K562 (cell line): Measurements from ENCODE around the gene AZU1. TPM values are rescaled to one million over a fixed set of nuclear protein-coding genes. Genes with fewer than 3 reads are reported as not detected.

Source experiments
- CBX2 ChIP-seq: fragments of 200-600 bp; sonication (generic); IDR thresholded peaks from one replicate; pipeline ENCODE4 v1.6.1; 2012; ENCODE audit warnings: mild to moderate bottlenecking, low read length, inconsistent platforms; ENCODE audit not compliant: insufficient read depth, poor library complexity, severe bottlenecking
- FIP1L1 ChIP-seq: fragments of 200-400 bp; formaldehyde crosslinking; IDR thresholded peaks from 2 replicates; pipeline ENCODE4 v1.6.1; 2018; ENCODE audit warnings: mild to moderate bottlenecking, low read depth, low read length; ENCODE audit not compliant: poor library complexity, severe bottlenecking
- KDM1A ChIP-seq, 2 experiments: fragments of 450-650 bp; IDR thresholded peaks; 2 replicates each; pipeline ENCODE4 v1.6.1; 2016; ENCODE audit warnings: mild to moderate bottlenecking in 2 of 2
- L3MBTL2 ChIP-seq: fragments of 450-650 bp; IDR thresholded peaks from 2 replicates; pipeline ENCODE4 v1.6.1; 2016; ENCODE audit warnings: mild to moderate bottlenecking, moderate library complexity
- MAZ ChIP-seq, 2 experiments: fragments of 450-650 bp in 1 of 2; sonication (generic) in 1 of 2; formaldehyde crosslinking; IDR thresholded peaks in 1 of 2; conservative IDR thresholded peaks in 1 of 2; 2 replicates each; pipeline versions ENCODE4 v1.4.0 to v1.5.0; 2020; ENCODE audit warnings: mild to moderate bottlenecking in 1 of 2, missing genetic modification reagents in 1 of 2
- NONO ChIP-seq, 2 experiments: fragments of 200-400 bp in 1 of 2; fragments of 450-650 bp in 1 of 2; formaldehyde crosslinking in 1 of 2; IDR thresholded peaks; 2 replicates each; pipeline ENCODE4 v1.6.1; 2017; ENCODE audit warnings: low read depth in 2 of 2, mild to moderate bottlenecking in 2 of 2, moderate library complexity in 2 of 2, low read length in 1 of 2
- PHF21A ChIP-seq: fragments of 450-650 bp; IDR thresholded peaks from 2 replicates; pipeline ENCODE4 v1.6.1; 2017; ENCODE audit warnings: low read depth, borderline replicate concordance
- PHTF2 ChIP-seq: fragments of 250-450 bp; sonication (Bioruptor Pico); IDR thresholded peaks from 2 replicates; pipeline ENCODE4 v1.5.0; 2021; ENCODE audit warnings: mild to moderate bottlenecking
- RB1 ChIP-seq: fragments of 450-650 bp; IDR thresholded peaks from 2 replicates; pipeline ENCODE4 v1.6.1; 2017; ENCODE audit warnings: low read depth, mild to moderate bottlenecking
- STAT5B ChIP-seq: fragments of 250-450 bp; sonication (Bioruptor Pico); IDR thresholded peaks from 2 replicates; pipeline ENCODE4 v1.8.0; 2021; ENCODE audit warnings: mild to moderate bottlenecking, inconsistent platforms
- TCF7 ChIP-seq: sonication (generic); IDR thresholded peaks from 2 replicates; pipeline ENCODE4 v1.6.1; 2016; ENCODE audit warnings: antibody characterized with exemption, borderline replicate concordance
- ZBTB7A ChIP-seq: IDR thresholded peaks from 2 replicates; pipeline ENCODE4 v1.6.1; 2011; ENCODE audit warnings: low read depth, mild to moderate bottlenecking, low read length, moderate library complexity, borderline replicate concordance; ENCODE audit not compliant: control insufficient read depth
- ZNF146 ChIP-seq: IDR thresholded peaks from one replicate; pipeline ENCODE4 v1.6.1; 2018; ENCODE audit warnings: missing compliant biosample characterization; ENCODE audit not compliant: unreplicated experiment
- ZNF431 ChIP-seq: sonication (generic); formaldehyde crosslinking; IDR thresholded peaks from 2 replicates; pipeline ENCODE4 v1.8.0; 2022; ENCODE audit warnings: mild to moderate bottlenecking, missing genetic modification reagents
- ZNF444 ChIP-seq: fragments of 250-450 bp; sonication (Bioruptor Pico); IDR thresholded peaks from 2 replicates; pipeline ENCODE4 v1.4.0; 2020; ENCODE audit warnings: mild to moderate bottlenecking, moderate library complexity
- polyA plus RNA-seq, 8 experiments: library from polyadenylated mRNA; depleted of rRNA in 4 of 8; stranded (reverse) in 5 of 8; unstranded in 3 of 8; fragments of >200 nt; fragmentation: Nextera tagmentation in 2 of 8; fragmentation: Illumina TruSeq in 1 of 8; extraction: Ambion mirVana in 2 of 8; extraction: Trizol in 1 of 8; gene quantifications; 2 replicates each; pipeline versions ENCODE4 v1.2.1 to v1.2.3, GENCODE V29; 2011 to 2014; ENCODE audit warnings: inconsistent platforms in 1 of 8, missing spikeins in 1 of 8
- total RNA-seq, 7 experiments: library from RNA; depleted of rRNA in 6 of 7; stranded (reverse); fragments of >200 nt in 6 of 7; fragmentation: Illumina TruSeq in 2 of 7; extraction: Trizol in 2 of 7; gene quantifications; 2 replicates each; pipeline versions ENCODE4 v1.2.1 to v1.2.3, GENCODE V29; 2011 to 2021; ENCODE audit warnings: low replicate concordance in 1 of 7
- TF ChIP-seq, protein P1 (sequence below), 3 experiments: fragments of 200-800 bp in 1 of 3; sonication (Bioruptor generic) in 1 of 3; sonication (generic) in 1 of 3; formaldehyde crosslinking in 1 of 3; IDR thresholded peaks; 2 replicates each; pipeline versions ENCODE4 v1.6.1 to v1.8.0; 2016 to 2022; ENCODE audit warnings: mild to moderate bottlenecking in 2 of 3, missing compliant biosample characterization in 2 of 3, missing genetic modification characterization in 2 of 3, missing genetic modification reagents in 1 of 3
- TF ChIP-seq, protein P2 (sequence below): sonication (generic); formaldehyde crosslinking; IDR thresholded peaks from 2 replicates; pipeline ENCODE4 v1.8.1; 2023; ENCODE audit warnings: mild to moderate bottlenecking, missing genetic modification reagents
- TF ChIP-seq, protein P3 (sequence below): fragments of 450-650 bp; IDR thresholded peaks from 2 replicates; pipeline ENCODE4 v1.6.1; 2017; ENCODE audit warnings: antibody characterized with exemption, mild to moderate bottlenecking

Gene AZU1
- total and polyA plus RNA-seq, 9 of the 15 experiments (the other 6 are each of a cell fraction or from before 2014, with no cell fraction given): 0.29 to 1.9 (median 0.59) TPM; not detected in 3

DNA sequence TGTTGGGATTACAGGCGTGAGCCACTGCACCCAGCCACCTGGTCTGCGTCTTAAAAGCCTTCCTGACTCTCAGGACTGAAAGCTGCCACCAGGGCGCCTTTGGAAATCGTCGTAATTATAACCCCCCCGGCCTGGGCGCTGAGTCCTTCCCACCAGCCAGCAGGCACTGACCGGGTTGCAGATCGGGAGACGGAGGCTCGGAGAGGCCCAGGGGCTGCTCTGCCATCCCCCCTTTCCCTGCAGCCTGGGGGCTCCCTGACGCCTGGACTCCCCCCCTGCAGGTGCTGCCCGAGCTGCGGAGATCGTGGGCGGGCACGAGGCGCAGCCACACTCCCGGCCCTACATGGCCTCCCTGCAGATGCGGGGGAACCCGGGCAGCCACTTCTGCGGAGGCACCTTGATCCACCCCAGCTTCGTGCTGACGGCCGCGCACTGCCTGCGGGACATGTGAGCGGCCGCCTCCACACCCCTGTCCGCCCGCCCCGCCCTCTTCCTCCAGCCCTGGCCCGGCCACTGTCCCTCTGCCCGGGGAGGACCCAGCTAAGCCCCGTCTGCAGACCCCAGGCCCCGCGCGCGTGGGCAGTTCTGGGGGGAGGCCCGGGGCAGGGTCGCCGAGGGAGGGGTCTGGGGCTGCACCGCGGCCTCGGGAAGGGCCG lies 15.7 kb downstream of the AZU1 start (continued):
- TF ChIP-seq, protein P1, sequence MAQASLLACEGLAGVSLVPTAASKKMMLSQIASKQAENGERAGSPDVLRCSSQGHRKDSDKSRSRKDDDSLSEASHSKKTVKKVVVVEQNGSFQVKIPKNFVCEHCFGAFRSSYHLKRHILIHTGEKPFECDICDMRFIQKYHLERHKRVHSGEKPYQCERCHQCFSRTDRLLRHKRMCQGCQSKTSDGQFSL (CRISPR knock-in tag; IDR thresholded peaks at IDR 0.05): peak; percentile 60
- TF ChIP-seq, protein P1 (tag; IDR thresholded peaks at IDR 0.05): no peak
- peak; percentile 97 for TF ChIP-seq L3MBTL2
- no peak for TF ChIP-seq ZNF146
- TF ChIP-seq ZNF444: no peak
- TF ChIP-seq PHTF2 (CRISPR knock-in tag): no peak
- TF ChIP-seq RB1: peak; percentile 41; the same call in 1 of the 2 replicates
- TF ChIP-seq KDM1A (IDR thresholded peaks at IDR 0.05): peak in 1 of 2 experiments; percentile 3; a peak in 1 of 4 replicates
- TF ChIP-seq FIP1L1: peak; percentile 74
- peak; percentile 62 for TF ChIP-seq ZNF431 (CRISPR knock-in tag)
- no peak for TF ChIP-seq TCF7
- TF ChIP-seq NONO (IDR thresholded peaks at IDR 0.05; ENCODE audit: low read depth in 2 of 2, low read length in 1 of 2): 0 out of 4 replicates have a peak, but pooled peaks of 1 of the 2 experiments have one; percentile 4
- peak; percentile 89; the same call in 1 of the 2 replicates for TF ChIP-seq ZBTB7A
- 0 out of 2 replicates have a peak, but pooled peaks have one; percentile 5 for TF ChIP-seq PHF21A
- peak; percentile 30 to 61; a peak in 2 of 4 replicates for TF ChIP-seq MAZ (CRISPR knock-in tag; conservative IDR thresholded peaks at IDR 0.05 in 1 of 2, IDR thresholded peaks at IDR 0.05 in 1 of 2)
- TF ChIP-seq, protein P2, sequence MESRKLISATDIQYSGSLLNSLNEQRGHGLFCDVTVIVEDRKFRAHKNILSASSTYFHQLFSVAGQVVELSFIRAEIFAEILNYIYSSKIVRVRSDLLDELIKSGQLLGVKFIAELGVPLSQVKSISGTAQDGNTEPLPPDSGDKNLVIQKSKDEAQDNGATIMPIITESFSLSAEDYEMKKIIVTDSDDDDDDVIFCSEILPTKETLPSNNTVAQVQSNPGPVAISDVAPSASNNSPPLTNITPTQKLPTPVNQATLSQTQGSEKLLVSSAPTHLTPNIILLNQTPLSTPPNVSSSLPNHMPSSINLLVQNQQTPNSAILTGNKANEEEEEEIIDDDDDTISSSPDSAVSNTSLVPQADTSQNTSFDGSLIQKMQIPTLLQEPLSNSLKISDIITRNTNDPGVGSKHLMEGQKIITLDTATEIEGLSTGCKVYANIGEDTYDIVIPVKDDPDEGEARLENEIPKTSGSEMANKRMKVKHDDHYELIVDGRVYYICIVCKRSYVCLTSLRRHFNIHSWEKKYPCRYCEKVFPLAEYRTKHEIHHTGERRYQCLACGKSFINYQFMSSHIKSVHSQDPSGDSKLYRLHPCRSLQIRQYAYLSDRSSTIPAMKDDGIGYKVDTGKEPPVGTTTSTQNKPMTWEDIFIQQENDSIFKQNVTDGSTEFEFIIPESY (CRISPR knock-in tag): no peak
- TF ChIP-seq, protein P3, sequence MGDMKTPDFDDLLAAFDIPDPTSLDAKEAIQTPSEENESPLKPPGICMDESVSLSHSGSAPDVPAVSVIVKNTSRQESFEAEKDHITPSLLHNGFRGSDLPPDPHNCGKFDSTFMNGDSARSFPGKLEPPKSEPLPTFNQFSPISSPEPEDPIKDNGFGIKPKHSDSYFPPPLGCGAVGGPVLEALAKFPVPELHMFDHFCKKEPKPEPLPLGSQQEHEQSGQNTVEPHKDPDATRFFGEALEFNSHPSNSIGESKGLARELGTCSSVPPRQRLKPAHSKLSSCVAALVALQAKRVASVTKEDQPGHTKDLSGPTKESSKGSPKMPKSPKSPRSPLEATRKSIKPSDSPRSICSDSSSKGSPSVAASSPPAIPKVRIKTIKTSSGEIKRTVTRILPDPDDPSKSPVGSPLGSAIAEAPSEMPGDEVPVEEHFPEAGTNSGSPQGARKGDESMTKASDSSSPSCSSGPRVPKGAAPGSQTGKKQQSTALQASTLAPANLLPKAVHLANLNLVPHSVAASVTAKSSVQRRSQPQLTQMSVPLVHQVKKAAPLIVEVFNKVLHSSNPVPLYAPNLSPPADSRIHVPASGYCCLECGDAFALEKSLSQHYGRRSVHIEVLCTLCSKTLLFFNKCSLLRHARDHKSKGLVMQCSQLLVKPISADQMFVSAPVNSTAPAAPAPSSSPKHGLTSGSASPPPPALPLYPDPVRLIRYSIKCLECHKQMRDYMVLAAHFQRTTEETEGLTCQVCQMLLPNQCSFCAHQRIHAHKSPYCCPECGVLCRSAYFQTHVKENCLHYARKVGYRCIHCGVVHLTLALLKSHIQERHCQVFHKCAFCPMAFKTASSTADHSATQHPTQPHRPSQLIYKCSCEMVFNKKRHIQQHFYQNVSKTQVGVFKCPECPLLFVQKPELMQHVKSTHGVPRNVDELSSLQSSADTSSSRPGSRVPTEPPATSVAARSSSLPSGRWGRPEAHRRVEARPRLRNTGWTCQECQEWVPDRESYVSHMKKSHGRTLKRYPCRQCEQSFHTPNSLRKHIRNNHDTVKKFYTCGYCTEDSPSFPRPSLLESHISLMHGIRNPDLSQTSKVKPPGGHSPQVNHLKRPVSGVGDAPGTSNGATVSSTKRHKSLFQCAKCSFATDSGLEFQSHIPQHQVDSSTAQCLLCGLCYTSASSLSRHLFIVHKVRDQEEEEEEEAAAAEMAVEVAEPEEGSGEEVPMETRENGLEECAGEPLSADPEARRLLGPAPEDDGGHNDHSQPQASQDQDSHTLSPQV: peak; percentile 50; the same call in 1 of the 2 replicates
- no peak for TF ChIP-seq CBX2
- no peak for TF ChIP-seq STAT5B
